ENCODE data around the gene MAD2L1.
"Not testable (repeated sequence)": the region's sequence is repeated elsewhere in the genome, so short reads cannot be mapped to it uniquely, and the experiment has no call there.

MAD2L1 gene

GRCh38 chr4:120066517-120067340 is at the start of gene MAD2L1:
TSS of gene MAD2L1 (minus strand) at chr4:120066848. CDS start at chr4:120066734, 114 bp downstream.
- FAIRE-seq: peak; percentile 48
- no peak for TF ChIP-seq CTCF (IDR thresholded peaks at IDR 0.05; ENCODE audit: insufficient read depth, missing control alignments)
- DNase-seq (ENCODE audit: insufficient read length, low spot score): peak; percentile 78

DNA sequence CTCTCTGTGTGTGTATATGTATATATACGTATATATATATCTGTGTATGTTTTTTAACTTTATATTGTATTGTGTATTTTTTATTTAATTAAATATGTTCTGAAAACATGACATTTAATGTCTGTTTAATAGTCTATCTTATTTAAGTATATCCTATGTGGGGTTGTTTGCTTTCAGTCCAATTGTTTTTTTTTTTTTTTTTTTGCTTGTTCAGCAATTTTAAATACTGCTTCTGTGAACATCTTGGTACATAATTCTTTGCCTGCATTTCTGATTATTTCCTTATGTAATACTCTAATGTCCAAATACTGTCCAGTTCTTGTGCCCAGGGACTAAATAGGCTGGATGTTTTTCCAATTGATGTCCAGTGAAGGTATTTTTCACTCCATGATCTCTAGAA is 45.1 kb upstream of the MAD2L1 start:
- no peak for TF ChIP-seq CTCF (IDR thresholded peaks at IDR 0.05; ENCODE audit: insufficient read depth, missing control alignments)
- no peak for FAIRE-seq
- DNase-seq (ENCODE audit: insufficient read length, low spot score): no peak

DNA sequence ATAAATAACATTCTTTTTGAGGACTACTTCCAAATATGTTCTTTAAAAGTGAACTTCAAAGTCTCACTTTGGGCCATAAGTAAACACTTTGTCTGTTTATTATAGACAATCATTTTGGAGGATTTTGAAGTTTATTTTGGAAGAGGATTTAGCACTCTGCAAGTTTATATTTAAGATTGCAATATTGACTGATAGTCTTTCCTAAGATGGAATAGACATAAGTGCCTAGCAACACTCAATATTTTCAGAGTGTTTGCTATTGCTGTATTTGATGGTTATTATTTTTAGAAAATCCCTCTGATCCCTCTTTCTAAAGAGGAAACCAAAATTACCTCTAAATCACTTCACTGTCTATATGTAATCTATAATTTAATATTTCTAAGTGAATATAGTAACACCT is 42.8 kb upstream of the MAD2L1 start:
- FAIRE-seq (no peak), DNase-seq (ENCODE audit: insufficient read length, low spot score) (no peak)
- TF ChIP-seq CTCF (IDR thresholded peaks at IDR 0.05; ENCODE audit: insufficient read depth, missing control alignments): no peak

- DNase-seq (ENCODE audit: insufficient read length, low spot score): no peak
- TF ChIP-seq CTCF (IDR thresholded peaks at IDR 0.05; ENCODE audit: insufficient read depth, missing control alignments): no peak
- no peak for FAIRE-seq
These were observed 38.8 kb upstream of the MAD2L1 start for GRCh38 chr4:120105472-120105871.

DNA sequence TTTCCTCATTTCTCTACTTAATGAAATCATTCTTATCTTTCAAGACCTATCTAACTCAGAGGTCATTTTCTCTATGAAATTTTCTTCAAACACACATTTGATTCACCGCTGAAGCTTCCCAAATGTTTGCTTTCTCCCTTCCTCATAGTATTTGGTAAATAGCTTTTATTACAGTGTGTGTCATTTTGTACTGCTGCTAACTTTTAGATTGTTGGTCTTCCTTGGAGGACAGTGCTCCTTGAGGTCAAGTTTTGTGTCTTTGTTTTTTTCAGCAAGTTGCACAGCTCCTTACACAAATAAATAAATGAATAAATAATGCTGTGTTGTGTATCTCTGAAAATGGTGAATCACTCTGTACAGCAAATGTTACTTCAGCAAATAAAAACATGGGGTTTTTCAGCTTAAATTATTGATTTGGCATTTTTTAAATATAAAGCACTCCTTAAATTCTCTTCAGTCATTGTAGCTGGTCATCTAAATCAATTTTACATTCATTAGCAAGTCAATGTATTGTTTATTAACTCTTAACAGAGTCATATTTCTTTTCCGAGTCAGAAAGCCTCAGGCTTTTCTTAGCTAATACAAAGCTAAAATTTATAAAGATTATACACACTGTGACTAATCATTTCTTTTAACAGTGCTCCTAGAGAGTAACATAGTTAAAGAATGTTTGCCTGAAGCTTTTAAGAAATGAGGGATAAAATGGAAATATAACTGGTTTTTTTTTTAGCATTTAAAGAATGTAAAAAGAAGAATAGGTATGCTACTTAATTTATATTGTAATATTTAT is 30.1 kb upstream of the MAD2L1 start:
- DNase-seq (ENCODE audit: insufficient read length, low spot score): no peak
- FAIRE-seq: no peak
- no peak for TF ChIP-seq CTCF (IDR thresholded peaks at IDR 0.05; ENCODE audit: insufficient read depth, missing control alignments)

- no peak for FAIRE-seq
- TF ChIP-seq CTCF (IDR thresholded peaks at IDR 0.05; ENCODE audit: insufficient read depth, missing control alignments): no peak
- DNase-seq (ENCODE audit: insufficient read length, low spot score): no peak
These were observed 21.9 kb upstream of the MAD2L1 start for GRCh38 chr4:120088507-120088906.

GRCh38 chr4:120088066-120088465 is 21.4 kb upstream of the MAD2L1 start:
- not testable (repeated sequence) for FAIRE-seq

More at GRCh38 chr4:120088066-120088465, 21.4 kb upstream of the MAD2L1 start:
- DNase-seq (ENCODE audit: insufficient read length, low spot score): not testable (repeated sequence)

Measured in D721Med (cell line).